Testis (tissue), 2 donors: ENCODE data around the gene NBEAL1.

Experiments
- CTCF ChIP-seq, 3 experiments: fragments of 450-650 bp in 2 of 3; fragments of 200-600 bp in 1 of 3; sonication (generic) in 1 of 3; IDR thresholded peaks; one replicate each; pipeline ENCODE4 v1.5.1; 2016 to 2019; ENCODE audit warnings: antibody characterized with exemption in 3 of 3, mild to moderate bottlenecking in 2 of 3, moderate library complexity in 1 of 3
- POLR2A ChIP-seq: fragments of 450-650 bp; IDR thresholded peaks from one replicate; pipeline ENCODE4 v1.6.1; 2017; ENCODE audit warnings: antibody characterized with exemption, mild to moderate bottlenecking, moderate library complexity

- TF ChIP-seq CTCF (IDR thresholded peaks at IDR 0.05), result no peak
- TF ChIP-seq POLR2A, result no peak
Observed at GRCh38 chr2:203043226-203043625, 28.6 kb downstream of the NBEAL1 start.
